Testis (tissue), 2 donors: ENCODE results near the gene TMEM45B.

Experiments used
- POLR2A ChIP-seq: fragments of 450-650 bp; IDR thresholded peaks from one replicate; pipeline ENCODE4 v1.6.1; 2017; ENCODE audit warnings: antibody characterized with exemption, mild to moderate bottlenecking, moderate library complexity
- TF ChIP-seq, protein P1 (sequence below), 3 experiments: fragments of 450-650 bp in 2 of 3; fragments of 200-600 bp in 1 of 3; sonication (generic) in 1 of 3; IDR thresholded peaks; one replicate each; pipeline ENCODE4 v1.5.1; 2016 to 2019; ENCODE audit warnings: antibody characterized with exemption in 3 of 3, mild to moderate bottlenecking in 2 of 3, moderate library complexity in 1 of 3

DNA sequence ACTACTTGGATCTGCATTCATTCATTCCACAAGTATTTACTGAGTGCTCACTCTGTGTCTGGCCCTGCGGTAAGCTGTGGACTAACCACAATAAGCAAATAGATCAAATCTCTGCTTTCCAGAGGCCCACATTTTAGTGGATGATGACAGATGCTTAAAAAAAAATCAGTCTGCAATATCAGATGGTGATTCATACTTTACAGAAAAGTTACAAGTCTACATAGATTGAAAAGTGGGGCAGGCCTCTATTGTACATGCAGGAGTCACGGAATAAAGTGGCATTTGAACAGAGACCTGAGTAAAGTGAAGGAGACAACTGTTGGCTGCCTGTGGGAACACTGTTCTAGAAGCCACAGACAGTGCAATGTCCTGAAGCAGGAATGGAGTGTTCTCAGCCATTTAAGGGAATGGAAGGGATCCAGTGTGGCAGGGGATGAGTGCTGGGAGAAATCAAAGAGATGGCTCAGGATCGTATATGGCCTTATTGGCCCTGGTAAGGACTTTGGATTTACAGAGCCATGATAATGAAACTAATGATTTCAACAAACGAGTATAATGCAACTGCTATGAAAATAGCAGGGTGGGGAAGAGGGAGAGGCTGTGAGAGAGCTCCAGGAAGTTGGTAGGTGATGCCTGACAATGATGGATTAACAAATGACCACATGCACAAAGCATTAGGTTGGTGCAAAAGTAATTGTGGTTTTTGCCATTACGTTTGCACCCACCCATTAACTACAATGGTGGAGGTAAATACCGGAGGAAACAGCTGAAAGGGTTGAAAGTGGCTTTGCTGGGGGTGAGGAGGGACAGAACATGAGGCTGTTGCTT, 31.1 kb downstream of the TMEM45B start:
- TF ChIP-seq, protein P1, sequence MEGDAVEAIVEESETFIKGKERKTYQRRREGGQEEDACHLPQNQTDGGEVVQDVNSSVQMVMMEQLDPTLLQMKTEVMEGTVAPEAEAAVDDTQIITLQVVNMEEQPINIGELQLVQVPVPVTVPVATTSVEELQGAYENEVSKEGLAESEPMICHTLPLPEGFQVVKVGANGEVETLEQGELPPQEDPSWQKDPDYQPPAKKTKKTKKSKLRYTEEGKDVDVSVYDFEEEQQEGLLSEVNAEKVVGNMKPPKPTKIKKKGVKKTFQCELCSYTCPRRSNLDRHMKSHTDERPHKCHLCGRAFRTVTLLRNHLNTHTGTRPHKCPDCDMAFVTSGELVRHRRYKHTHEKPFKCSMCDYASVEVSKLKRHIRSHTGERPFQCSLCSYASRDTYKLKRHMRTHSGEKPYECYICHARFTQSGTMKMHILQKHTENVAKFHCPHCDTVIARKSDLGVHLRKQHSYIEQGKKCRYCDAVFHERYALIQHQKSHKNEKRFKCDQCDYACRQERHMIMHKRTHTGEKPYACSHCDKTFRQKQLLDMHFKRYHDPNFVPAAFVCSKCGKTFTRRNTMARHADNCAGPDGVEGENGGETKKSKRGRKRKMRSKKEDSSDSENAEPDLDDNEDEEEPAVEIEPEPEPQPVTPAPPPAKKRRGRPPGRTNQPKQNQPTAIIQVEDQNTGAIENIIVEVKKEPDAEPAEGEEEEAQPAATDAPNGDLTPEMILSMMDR (IDR thresholded peaks at IDR 0.05): no peak
- TF ChIP-seq POLR2A: no peak
